GM23338 (cell line): ENCODE data around the gene PHLDB3.

ENCODE experiments used
- CREB1 ChIP-seq: fragments of 250-450 bp; sonication (Bioruptor Pico); IDR thresholded peaks from 2 replicates; pipeline ENCODE4 v1.5.0; 2020; ENCODE audit warnings: low read depth, mild to moderate bottlenecking, moderate library complexity
- ETS1 ChIP-seq: IDR thresholded peaks from 2 replicates; pipeline ENCODE4 v1.6.1; 2016; ENCODE audit warnings: antibody characterized with exemption
- EZH2 ChIP-seq: fragments of 200-600 bp; sonication (generic); IDR thresholded peaks from one replicate; pipeline ENCODE4 v1.8.0; 2017; ENCODE audit warnings: antibody characterized with exemption, mild to moderate bottlenecking, low read depth; ENCODE audit not compliant: unreplicated experiment
- EZH2phosphoT487 ChIP-seq: fragments of 200-600 bp; sonication (generic); IDR thresholded peaks from one replicate; pipeline ENCODE4 v1.8.1; 2018; ENCODE audit warnings: antibody characterized with exemption; ENCODE audit not compliant: unreplicated experiment
- POLR2AphosphoS5 ChIP-seq: IDR thresholded peaks from 2 replicates; pipeline ENCODE4 v1.6.1; 2016; ENCODE audit warnings: antibody characterized with exemption, low read depth
- STAT1 ChIP-seq: IDR thresholded peaks from one replicate; pipeline ENCODE4 v1.6.1; 2016; ENCODE audit warnings: antibody characterized with exemption; ENCODE audit not compliant: unreplicated experiment
- ZNF114 ChIP-seq: fragments of 250-450 bp; sonication (Bioruptor Pico); IDR thresholded peaks from 2 replicates; pipeline ENCODE4 v1.5.0; 2020; ENCODE audit warnings: mild to moderate bottlenecking, moderate library complexity
- ZNF331 ChIP-seq: fragments of 250-450 bp; sonication (Bioruptor Pico); IDR thresholded peaks from 2 replicates; pipeline ENCODE4 v1.5.0; 2020; ENCODE audit warnings: low read depth, mild to moderate bottlenecking, moderate library complexity
- TF ChIP-seq, protein P1 (sequence below), 2 experiments: fragments of 200-600 bp in 1 of 2; sonication (generic) in 1 of 2; conservative IDR thresholded peaks; 2 replicates each; pipeline versions ENCODE4 v1.5.1 to v1.6.1; 2016 to 2017; ENCODE audit warnings: antibody characterized with exemption in 2 of 2, low read depth in 2 of 2, mild to moderate bottlenecking in 2 of 2, moderate library complexity in 1 of 2
- TF ChIP-seq, protein P2 (sequence below): IDR thresholded peaks from one replicate; pipeline ENCODE4 v1.6.1; 2018; ENCODE audit warnings: antibody characterized with exemption; ENCODE audit not compliant: unreplicated experiment

GRCh38 chr19:43552616-43553015 lies 48.1 kb upstream of the PHLDB3 start:
- TF ChIP-seq, protein P1, sequence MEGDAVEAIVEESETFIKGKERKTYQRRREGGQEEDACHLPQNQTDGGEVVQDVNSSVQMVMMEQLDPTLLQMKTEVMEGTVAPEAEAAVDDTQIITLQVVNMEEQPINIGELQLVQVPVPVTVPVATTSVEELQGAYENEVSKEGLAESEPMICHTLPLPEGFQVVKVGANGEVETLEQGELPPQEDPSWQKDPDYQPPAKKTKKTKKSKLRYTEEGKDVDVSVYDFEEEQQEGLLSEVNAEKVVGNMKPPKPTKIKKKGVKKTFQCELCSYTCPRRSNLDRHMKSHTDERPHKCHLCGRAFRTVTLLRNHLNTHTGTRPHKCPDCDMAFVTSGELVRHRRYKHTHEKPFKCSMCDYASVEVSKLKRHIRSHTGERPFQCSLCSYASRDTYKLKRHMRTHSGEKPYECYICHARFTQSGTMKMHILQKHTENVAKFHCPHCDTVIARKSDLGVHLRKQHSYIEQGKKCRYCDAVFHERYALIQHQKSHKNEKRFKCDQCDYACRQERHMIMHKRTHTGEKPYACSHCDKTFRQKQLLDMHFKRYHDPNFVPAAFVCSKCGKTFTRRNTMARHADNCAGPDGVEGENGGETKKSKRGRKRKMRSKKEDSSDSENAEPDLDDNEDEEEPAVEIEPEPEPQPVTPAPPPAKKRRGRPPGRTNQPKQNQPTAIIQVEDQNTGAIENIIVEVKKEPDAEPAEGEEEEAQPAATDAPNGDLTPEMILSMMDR (conservative IDR thresholded peaks at IDR 0.05; ENCODE audit: low read depth in 2 of 2) = no peak
- TF ChIP-seq ETS1 = no peak
- no peak for TF ChIP-seq EZH2phosphoT487
- no peak for TF ChIP-seq POLR2AphosphoS5
- TF ChIP-seq STAT1 = no peak
- TF ChIP-seq ZNF114 (CRISPR knock-in tag) = no peak
- TF ChIP-seq EZH2 = no peak
- TF ChIP-seq, protein P2, sequence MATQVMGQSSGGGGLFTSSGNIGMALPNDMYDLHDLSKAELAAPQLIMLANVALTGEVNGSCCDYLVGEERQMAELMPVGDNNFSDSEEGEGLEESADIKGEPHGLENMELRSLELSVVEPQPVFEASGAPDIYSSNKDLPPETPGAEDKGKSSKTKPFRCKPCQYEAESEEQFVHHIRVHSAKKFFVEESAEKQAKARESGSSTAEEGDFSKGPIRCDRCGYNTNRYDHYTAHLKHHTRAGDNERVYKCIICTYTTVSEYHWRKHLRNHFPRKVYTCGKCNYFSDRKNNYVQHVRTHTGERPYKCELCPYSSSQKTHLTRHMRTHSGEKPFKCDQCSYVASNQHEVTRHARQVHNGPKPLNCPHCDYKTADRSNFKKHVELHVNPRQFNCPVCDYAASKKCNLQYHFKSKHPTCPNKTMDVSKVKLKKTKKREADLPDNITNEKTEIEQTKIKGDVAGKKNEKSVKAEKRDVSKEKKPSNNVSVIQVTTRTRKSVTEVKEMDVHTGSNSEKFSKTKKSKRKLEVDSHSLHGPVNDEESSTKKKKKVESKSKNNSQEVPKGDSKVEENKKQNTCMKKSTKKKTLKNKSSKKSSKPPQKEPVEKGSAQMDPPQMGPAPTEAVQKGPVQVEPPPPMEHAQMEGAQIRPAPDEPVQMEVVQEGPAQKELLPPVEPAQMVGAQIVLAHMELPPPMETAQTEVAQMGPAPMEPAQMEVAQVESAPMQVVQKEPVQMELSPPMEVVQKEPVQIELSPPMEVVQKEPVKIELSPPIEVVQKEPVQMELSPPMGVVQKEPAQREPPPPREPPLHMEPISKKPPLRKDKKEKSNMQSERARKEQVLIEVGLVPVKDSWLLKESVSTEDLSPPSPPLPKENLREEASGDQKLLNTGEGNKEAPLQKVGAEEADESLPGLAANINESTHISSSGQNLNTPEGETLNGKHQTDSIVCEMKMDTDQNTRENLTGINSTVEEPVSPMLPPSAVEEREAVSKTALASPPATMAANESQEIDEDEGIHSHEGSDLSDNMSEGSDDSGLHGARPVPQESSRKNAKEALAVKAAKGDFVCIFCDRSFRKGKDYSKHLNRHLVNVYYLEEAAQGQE = no peak
- no peak for TF ChIP-seq ZNF331 (CRISPR knock-in tag)
- no peak for TF ChIP-seq CREB1 (CRISPR knock-in tag)
